Activated CD4-positive, alpha-beta T cell treated with anti-CD3 and anti-CD28 coated beads for 24 hours (primary cell): ENCODE results near the gene MLXIP.
"Not testable (repeated sequence)": the region's sequence is repeated elsewhere in the genome, so short reads cannot be mapped to it uniquely, and the experiment has no call there.

Experiments
- DNase-seq, 2 donors: peaks; one replicate each; pipeline ENCODE4 v3.0.0-alpha.2; 2020; ENCODE audit warnings: low read depth in 2 of 2

The MLXIP gene

GRCh38 chr12:122096591-122097149, 18.1 kb downstream of the MLXIP start:
- DNase-seq = no peak

GRCh38 chr12:122097584-122097926, 19.0 kb downstream of the MLXIP start:
- no peak for DNase-seq

GRCh38 chr12:122097927-122098756, 19.6 kb downstream of the MLXIP start:
- DNase-seq = no peak

GRCh38 chr12:122099280-122099749, 20.8 kb downstream of the MLXIP start:
- no peak for DNase-seq

- no peak for DNase-seq
Observed at GRCh38 chr12:122099856-122100255, 21.3 kb downstream of the MLXIP start.

- DNase-seq = no peak
Observed at GRCh38 chr12:122100568-122100967, 22.0 kb downstream of the MLXIP start.

- no peak for DNase-seq
Observed at GRCh38 chr12:122102331-122102730, 23.8 kb downstream of the MLXIP start.

- no peak for DNase-seq
Observed at GRCh38 chr12:122104844-122105243, 26.3 kb downstream of the MLXIP start.

- DNase-seq = not testable (repeated sequence)
Observed at GRCh38 chr12:122105496-122105895, 26.9 kb downstream of the MLXIP start.

- DNase-seq = no peak
Observed at GRCh38 chr12:122106843-122107242, 28.3 kb downstream of the MLXIP start.

- no peak for DNase-seq
Observed at GRCh38 chr12:122107261-122107660, 28.7 kb downstream of the MLXIP start.

- no peak for DNase-seq
Observed at GRCh38 chr12:122111089-122111641, 32.6 kb downstream of the MLXIP start.

GRCh38 chr12:122116707-122117535, 38.4 kb downstream of the MLXIP start:
- no peak for DNase-seq

- DNase-seq = no peak
Observed at GRCh38 chr12:122117979-122118378, 39.4 kb downstream of the MLXIP start.

- not testable (repeated sequence) for DNase-seq
Observed at GRCh38 chr12:122121341-122121740, 42.8 kb downstream of the MLXIP start.

- no peak for DNase-seq
Observed at GRCh38 chr12:122121745-122122144, 43.2 kb downstream of the MLXIP start.

GRCh38 chr12:122123051-122123760, 44.6 kb downstream of the MLXIP start:
- DNase-seq = peak; percentile 54 to 62

GRCh38 chr12:122123761-122124145, 45.2 kb downstream of the MLXIP start:
- DNase-seq = no peak

- DNase-seq = no peak
Observed at GRCh38 chr12:122124370-122124769, 45.8 kb downstream of the MLXIP start.

- no peak for DNase-seq
Observed at GRCh38 chr12:122125452-122126341, 47.1 kb downstream of the MLXIP start.

- no peak for DNase-seq
Observed at GRCh38 chr12:122126342-122126635, 47.7 kb downstream of the MLXIP start.
